ENCODE data around the gene DMRT2. TPM values are rescaled to one million over a fixed set of nuclear protein-coding genes. Genes with fewer than 3 reads are reported as not detected.

DMRT2 gene
- total RNA-seq, 1 experiment from 2014 or later, result not detected

DNA sequence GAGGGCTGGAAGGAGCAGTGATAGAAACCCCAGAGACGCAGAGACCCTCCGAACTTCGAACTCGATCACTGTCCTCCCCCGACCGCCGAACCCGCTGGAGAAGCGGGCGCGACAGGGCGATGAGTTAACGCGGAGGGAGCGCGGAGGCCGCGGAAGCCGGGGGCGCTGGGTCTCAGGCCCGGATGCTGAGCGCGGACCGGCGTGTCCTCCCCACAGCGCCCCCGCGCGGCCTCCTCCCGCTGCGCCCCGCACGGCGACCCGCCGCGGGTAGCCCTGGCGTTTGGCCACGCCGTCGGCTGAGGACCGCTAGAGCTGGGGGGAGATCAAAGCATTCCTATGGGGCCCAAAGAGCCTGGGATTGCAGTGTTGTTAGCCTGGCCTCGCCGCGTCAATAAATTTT is 7.7 kb upstream of the DMRT2 start:
- Histone ChIP-seq H4K20me1 (ENCODE audit: insufficient read depth) (no peaks in the 10 kb centered on the region), H2AFZ (no peak overlapping the region), H3K9me3 (ENCODE audit: insufficient read depth, low read depth) (no peaks in the 10 kb centered on the region), H3K27me3 (ENCODE audit: insufficient read depth, low read depth) (no peaks in the 10 kb centered on the region), H3K9me2 (ENCODE audit: insufficient read depth) (no peaks in the 10 kb centered on the region), H3K4me1 (replicated peaks; ENCODE audit: insufficient read depth) (no peaks in the 10 kb centered on the region), H3K27ac (no peak overlapping the region), H3K4me2 (no peak overlapping the region), H3F3A (ENCODE audit: insufficient read depth, low read depth) (no peaks in the 10 kb centered on the region), H3K4me3 (no peak overlapping the region), H3K36me3 (ENCODE audit: low read depth) (no peaks in the 10 kb centered on the region), H3K79me2 (ENCODE audit: low read depth) (no peaks in the 10 kb centered on the region)
- POLR2A ChIA-PET (ENCODE audit: unreplicated experiment), result no interaction called here
- no peak for TF ChIP-seq EZH2 (IDR thresholded peaks at IDR 0.05; ENCODE audit: low read depth)
- TF ChIP-seq, protein P1, sequence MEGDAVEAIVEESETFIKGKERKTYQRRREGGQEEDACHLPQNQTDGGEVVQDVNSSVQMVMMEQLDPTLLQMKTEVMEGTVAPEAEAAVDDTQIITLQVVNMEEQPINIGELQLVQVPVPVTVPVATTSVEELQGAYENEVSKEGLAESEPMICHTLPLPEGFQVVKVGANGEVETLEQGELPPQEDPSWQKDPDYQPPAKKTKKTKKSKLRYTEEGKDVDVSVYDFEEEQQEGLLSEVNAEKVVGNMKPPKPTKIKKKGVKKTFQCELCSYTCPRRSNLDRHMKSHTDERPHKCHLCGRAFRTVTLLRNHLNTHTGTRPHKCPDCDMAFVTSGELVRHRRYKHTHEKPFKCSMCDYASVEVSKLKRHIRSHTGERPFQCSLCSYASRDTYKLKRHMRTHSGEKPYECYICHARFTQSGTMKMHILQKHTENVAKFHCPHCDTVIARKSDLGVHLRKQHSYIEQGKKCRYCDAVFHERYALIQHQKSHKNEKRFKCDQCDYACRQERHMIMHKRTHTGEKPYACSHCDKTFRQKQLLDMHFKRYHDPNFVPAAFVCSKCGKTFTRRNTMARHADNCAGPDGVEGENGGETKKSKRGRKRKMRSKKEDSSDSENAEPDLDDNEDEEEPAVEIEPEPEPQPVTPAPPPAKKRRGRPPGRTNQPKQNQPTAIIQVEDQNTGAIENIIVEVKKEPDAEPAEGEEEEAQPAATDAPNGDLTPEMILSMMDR (conservative IDR thresholded peaks at IDR 0.05), result no peak
- intact Hi-C loops (cut with micrococcal nuclease; ENCODE audit: unreplicated experiment), result no loop called here
- no TSS peak for BruUV-seq (replicated peaks)
- CTCF ChIA-PET, result no interaction called here
- no peak for DNase-seq

DNA sequence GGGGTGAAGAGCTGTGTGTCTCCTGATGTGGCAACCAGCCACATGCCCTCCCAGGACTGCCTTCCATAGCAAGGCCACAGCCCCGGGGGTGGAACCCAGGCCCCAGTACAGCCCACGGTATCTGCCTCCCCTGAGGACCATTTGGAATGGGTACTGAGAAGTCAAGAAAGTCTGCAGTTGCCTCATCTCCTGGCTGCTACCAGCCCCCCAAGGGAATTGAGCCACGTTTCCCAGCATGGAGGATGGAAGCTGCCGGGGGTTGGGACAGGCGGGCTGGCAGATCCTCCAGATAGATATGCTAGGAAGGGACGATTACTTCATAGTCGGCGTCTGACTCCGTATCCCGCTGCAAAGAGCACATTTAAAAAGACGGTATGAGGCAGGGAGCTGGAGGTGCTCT is 5.5 kb upstream of the DMRT2 start:
- TF ChIP-seq EZH2 (IDR thresholded peaks at IDR 0.05; ENCODE audit: low read depth), result no peak
- TF ChIP-seq, protein P1 (conservative IDR thresholded peaks at IDR 0.05), result no peak
- Histone ChIP-seq H3K27me3 (ENCODE audit: insufficient read depth, low read depth) (no peaks in the 10 kb centered on the region), H2AFZ (no peak overlapping the region), H3K79me2 (ENCODE audit: low read depth) (no peaks in the 10 kb centered on the region), H4K20me1 (ENCODE audit: insufficient read depth) (no peaks in the 10 kb centered on the region), H3K4me1 (replicated peaks; ENCODE audit: insufficient read depth) (no peaks in the 10 kb centered on the region), H3K36me3 (ENCODE audit: low read depth) (no peaks in the 10 kb centered on the region), H3F3A (ENCODE audit: insufficient read depth, low read depth) (no peaks in the 10 kb centered on the region), H3K9me3 (ENCODE audit: insufficient read depth, low read depth) (no peaks in the 10 kb centered on the region), H3K9me2 (ENCODE audit: insufficient read depth) (no peaks in the 10 kb centered on the region), H3K4me2 (no peak overlapping the region), H3K27ac (no peak overlapping the region), H3K4me3 (no peak overlapping the region)
- ChIA-PET POLR2A (ENCODE audit: unreplicated experiment) (no interaction called here), CTCF (no interaction called here)
- no TSS peak for BruUV-seq (replicated peaks)
- no peak for DNase-seq
- intact Hi-C loops (cut with micrococcal nuclease; ENCODE audit: unreplicated experiment), result no loop called here

DNA sequence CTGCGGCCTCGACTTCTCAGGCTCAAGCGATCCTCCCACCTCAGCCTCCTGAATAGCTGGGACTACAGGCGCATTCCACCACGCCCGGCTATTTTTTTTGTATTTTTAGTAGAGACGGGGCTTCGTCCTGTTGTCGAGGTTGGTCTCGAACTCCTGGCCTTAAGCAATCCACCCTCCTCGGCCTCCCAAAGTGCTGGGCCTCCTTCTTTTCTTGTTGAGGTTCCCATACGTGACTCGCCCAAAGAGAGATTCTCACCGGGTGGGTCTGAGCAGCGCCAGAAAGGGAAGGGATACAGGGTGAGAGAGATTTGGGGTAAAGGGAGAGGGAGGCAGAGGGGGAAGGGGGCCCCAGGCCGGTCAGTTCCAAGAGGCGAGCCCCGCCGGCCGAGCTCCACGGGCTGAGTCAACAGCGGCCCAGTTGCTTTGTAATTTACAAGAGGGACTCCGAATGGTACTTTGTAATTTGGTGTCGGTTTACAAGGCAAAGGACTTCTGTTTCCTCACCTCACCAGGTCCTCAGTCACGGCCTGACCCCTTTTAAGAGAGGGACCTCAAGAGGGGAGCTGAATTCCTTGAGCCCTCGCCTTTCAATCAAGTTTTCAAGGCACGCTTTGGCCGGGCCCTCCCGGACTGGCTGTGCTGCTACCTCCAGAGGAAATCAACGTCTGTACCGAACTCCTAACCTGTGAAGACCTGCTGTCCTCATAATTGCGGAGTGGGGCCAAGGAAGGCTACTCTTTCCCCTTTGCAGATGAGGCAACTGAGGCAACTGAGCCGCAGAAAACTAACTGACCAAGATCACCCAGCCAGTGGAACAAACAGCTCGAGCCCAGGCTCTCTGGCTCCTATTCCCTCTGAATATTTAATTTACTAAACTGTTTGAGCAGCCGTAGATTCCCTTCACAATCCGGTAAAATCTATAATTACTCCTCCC is 3.3 kb upstream of the DMRT2 start:
- Histone ChIP-seq H3K4me3 (no peak overlapping the region), H4K20me1 (ENCODE audit: insufficient read depth) (no peaks in the 10 kb centered on the region), H3K79me2 (ENCODE audit: low read depth) (no peaks in the 10 kb centered on the region), H3K9me3 (ENCODE audit: insufficient read depth, low read depth) (no peaks in the 10 kb centered on the region), H2AFZ (no peak overlapping the region), H3K4me1 (replicated peaks; ENCODE audit: insufficient read depth) (no peaks in the 10 kb centered on the region), H3K9me2 (ENCODE audit: insufficient read depth) (no peaks in the 10 kb centered on the region), H3K36me3 (ENCODE audit: low read depth) (no peaks in the 10 kb centered on the region), H3F3A (ENCODE audit: insufficient read depth, low read depth) (no peaks in the 10 kb centered on the region), H3K4me2 (no peak overlapping the region), H3K27ac (no peak overlapping the region), H3K27me3 (ENCODE audit: insufficient read depth, low read depth) (no peaks in the 10 kb centered on the region)
- DNase-seq, result no peak
- intact Hi-C loops (cut with micrococcal nuclease; ENCODE audit: unreplicated experiment), result no loop called here
- BruUV-seq (replicated peaks), result no TSS peak
- CTCF ChIA-PET, result no interaction called here
- POLR2A ChIA-PET (ENCODE audit: unreplicated experiment), result no interaction called here
- TF ChIP-seq, protein P1 (conservative IDR thresholded peaks at IDR 0.05), result no peak
- no peak for TF ChIP-seq EZH2 (IDR thresholded peaks at IDR 0.05; ENCODE audit: low read depth)
